ENCODE data around the gene C22orf15.
A peak's percentile ranks its signal among the peaks of the same experiment; 100 is the strongest.

Gene C22orf15

GRCh38 chr22:23750714-23751440, 11.9 kb upstream of the C22orf15 start, which contains the start of gene ZNF70:
Gene ZNF70, minus strand, starts transcription at chr22:23751112. Its CDS starts 5,972 bp downstream, at chr22:23745140.
- DNase-seq, result peak; percentile 69 to 91

GRCh38 chr22:23751441-23751996, 11.3 kb upstream of the C22orf15 start:
- no peak for DNase-seq

- DNase-seq, result no peak
Measured at GRCh38 chr22:23752090-23752691, 10.6 kb upstream of the C22orf15 start.

GRCh38 chr22:23752750-23753149, 10.0 kb upstream of the C22orf15 start:
- no peak for DNase-seq

GRCh38 chr22:23753385-23753784, 9.4 kb upstream of the C22orf15 start:
- DNase-seq, result no peak

GRCh38 chr22:23754220-23754919, 8.4 kb upstream of the C22orf15 start, which contains the start of gene VPREB3:
Gene VPREB3, minus strand, starts transcription at chr22:23754425. Its CDS starts 62 bp downstream, at chr22:23754363.
- DNase-seq, result no peak

DNA sequence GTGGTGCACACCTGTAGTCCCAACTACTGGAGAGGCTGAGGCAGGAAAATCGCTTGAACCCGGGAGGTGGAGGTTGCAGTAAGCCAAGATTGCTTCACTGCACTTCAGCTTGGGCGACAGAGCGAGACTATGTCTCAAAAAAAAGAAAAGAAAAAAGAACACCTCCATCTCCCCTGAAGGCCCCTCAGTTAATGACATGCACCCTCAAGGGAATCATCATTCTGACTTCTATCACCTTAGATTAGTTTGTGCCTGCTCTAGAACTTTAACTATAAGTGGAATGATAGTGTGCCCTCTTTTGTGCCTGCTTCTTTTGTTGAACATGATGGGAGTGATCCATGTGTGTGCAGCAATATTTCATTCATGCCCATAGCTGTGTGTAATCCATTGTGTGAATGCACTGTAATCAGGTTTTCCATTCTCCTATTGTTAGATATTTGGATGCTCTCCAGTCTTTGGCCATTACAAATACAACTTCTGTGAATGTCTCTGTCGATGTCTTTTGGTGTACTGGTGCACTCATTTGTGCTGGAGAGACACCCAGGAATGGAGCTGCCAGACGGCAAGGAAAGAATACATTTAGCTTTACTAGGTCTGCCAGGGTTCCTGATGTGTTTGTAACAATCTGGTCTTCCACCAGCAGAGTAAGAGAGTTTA, 7.7 kb upstream of the C22orf15 start:
- no peak for DNase-seq

DNA sequence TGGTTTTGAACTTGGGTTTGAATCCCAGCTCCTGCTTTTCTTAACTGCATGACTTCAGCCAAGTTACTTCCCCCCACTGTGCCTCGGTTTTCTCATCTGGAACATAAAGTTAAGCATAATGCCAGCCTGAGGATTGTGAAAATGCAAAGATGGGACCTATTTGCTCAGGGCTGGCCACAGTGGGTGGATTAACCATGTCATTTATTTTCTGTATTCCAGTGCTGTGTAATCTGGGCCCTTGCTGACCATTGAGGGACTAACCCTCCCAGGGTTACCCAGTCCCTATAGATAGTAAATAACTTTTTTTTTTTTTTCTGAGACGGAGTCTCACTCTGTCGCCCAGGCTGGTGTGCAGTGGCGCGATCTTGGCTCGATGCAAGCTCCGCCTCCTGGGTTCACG, 7.1 kb upstream of the C22orf15 start:
- no peak for DNase-seq

GRCh38 chr22:23756891-23757290, 5.9 kb upstream of the C22orf15 start:
- no peak for DNase-seq

DNA sequence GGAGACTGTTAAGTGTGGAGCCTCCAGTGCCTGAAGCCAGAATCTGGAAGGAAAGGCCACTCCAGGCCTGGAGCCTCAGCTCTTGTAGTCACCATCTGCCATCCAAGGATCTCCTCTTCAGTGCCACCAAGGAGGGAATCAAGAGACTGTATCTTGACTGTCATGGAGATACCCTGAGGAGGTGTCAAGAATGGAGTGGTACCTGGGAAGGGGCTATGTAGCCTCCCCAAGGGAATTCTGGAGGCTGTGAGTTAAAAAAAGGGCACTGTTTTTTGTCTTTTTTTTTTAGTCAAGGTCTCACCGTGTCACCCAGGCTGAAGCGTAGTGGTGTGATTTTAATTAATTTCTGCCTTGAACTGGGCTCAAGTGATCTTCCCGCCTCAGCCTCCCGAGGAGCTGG, 3.2 kb upstream of the C22orf15 start:
- DNase-seq, result no peak

DNA sequence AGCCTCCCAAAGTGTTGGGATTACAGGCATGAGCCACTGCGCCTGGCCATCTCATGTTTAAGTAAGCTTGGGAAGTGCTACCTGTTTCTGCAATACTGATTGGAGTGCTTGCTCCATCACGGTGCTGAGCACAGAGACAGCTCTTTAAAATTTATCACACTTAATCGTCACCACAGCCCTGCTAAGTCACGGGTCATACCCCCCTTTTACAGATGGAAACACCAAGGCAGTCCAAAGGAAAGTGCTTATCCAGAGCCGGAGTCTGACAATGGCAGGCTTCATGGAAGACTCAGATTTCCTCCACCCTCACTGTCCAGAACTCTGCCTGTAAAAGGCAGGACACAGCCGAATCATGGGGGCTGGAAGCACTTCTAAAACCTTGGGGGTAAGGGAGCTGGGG, 2.7 kb upstream of the C22orf15 start:
- no peak for DNase-seq

DNA sequence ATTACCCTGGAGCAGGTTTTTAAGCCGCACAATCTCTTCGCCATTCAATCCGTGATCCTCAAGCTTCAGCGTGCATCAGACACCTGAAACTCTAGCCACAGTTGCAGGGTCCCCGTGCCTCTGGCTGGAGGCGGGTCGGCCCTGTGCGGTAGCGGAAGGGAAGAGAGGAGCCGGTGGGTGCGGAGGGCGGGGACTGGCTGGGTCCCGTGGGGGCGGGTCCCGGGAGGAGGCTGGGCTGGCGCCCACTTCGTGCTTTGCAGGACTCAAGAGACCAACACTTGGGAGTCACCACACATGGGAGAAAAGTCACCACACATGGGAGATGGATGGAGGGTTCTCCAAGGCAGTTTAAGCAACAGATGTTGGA, 772 bp downstream of the C22orf15 start:
- no peak for DNase-seq

- no peak for DNase-seq
Measured at GRCh38 chr22:23763954-23764353, 1.2 kb downstream of the C22orf15 start.

- no peak for DNase-seq
Measured at GRCh38 chr22:23764899-23765881, 2.4 kb downstream of the C22orf15 start.

DNA sequence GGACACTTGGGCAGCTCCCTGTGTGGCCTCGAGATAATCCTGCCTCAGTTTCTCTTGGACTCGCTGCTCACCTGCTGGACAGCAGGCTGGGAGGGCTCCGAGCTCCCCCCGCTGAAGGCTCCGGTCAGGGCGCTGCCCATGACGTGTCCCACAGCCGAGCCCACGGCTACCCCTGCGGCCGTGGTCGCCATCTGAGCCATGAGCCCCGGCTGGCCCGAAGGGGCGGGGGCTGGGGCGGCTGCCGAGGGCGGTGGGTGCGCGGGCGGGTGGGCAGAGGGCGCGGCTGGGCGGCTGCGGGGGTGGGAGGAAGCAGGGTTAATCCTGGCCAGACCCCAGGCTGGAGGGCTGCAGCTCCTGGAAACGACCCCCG, 4.5 kb downstream of the C22orf15 start:
- no peak for DNase-seq

DNA sequence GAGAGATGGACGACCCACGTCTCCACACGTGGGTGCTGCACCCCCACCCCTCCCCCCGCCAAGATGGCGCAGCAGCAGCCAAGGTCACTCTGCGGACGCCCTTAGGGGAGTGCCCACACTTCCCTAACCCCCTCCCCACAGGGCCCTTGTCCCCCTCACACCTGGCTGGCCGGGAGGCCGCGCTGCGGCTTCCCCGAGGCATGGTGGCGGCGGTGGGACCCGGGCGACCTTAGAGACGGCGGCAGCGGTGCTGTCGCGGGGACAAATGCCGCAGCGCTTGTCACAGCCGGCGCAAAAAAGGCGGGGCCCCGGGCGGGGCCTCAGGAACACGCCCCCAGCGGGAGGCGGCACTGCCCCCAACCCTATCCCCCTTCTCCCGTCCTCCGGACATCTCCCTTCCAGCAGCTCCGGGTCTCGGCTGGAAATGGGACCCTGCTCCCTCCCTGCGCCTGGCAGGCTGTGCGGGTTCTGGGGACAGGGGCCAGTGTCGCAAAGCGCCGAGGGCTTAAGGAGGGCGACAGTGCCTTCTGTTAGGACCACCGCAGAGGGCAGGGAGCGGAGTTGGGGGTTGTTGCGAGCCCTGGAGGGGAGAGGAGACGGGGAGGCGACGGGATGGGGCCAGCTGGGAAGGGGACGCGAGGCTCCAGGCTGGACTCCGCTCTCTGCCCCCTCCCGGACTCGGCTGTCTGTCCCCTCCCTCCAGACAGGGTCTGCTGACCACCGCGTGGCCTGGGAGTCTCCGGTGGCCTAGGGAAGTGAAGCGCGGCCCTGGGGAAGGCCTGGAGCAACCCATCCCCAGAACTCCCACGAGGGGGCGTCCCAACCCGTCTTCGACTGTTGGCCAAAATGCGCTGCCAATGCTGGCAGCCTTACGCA, 5.1 kb downstream of the C22orf15 start, which contains the start of gene CHCHD10:
Gene CHCHD10 (minus strand): TSS at position 300 of the 876 bp plus-strand sequence. CDS start 98 bp downstream, at position 202.
- peak; percentile 73 to 80 for DNase-seq

- DNase-seq, result no peak
Measured at GRCh38 chr22:23769321-23769965, 6.7 kb downstream of the C22orf15 start.

- DNase-seq, result no peak
Measured at GRCh38 chr22:23772315-23772648, 9.5 kb downstream of the C22orf15 start.

GRCh38 chr22:23772649-23773473, 10.1 kb downstream of the C22orf15 start, which contains the start of gene MMP11:
Gene MMP11, plus strand, starts transcription at chr22:23772849. Its CDS starts 22 bp downstream, at chr22:23772871.
- DNase-seq, result peak in 1 of 2 experiments; percentile 47

Data from NCI-H446 (cell line).